ENCODE data around the gene SUPT6H. TPM values are rescaled to one million over a fixed set of nuclear protein-coding genes. Genes with fewer than 3 reads are reported as not detected.

The SUPT6H gene
- total and polyA plus RNA-seq, 5 donors, result 32.7 to 49.0 (median 45.9) TPM

DNA sequence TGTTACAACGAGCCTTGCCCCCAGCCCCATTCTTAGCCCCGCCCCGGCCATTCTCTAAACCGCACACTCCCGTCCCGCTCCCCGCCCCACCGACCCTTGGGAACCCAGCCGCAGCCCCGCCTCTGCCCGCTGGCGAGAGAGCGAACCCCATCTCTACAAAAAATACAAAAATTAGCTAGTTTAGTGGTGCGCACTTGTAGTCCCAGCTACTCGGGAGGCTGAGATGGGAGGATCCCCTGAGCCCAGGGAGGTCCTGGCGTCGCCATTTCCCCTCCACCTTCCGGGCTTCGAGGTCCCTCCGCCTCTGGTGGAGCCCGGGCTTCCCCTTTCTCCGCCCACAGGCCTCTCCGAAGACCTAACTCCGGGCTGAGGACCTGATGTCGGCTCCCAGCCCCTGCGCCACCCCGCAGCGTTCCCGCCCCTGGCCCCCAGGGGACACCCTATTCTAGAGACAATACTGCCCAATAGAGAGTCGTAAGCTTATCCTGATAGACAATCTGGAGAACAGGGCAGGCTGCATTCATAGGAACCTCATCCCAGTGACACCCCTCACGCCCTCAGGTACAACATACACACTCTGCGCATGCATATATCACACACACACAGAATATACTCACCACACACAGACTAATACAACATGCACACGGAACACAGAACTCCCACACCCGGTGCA is 50.2 kb downstream of the SUPT6H start:
- intact Hi-C loops (cut with DNase I), result no loop called here
- H3K27me3 ChIP-seq (ENCODE audit: control insufficient read depth, insufficient read depth), result no peaks in the 10 kb centered on the region
- DNase-seq (peak; percentile 63 to 85 (median 85)), ATAC-seq (peak; percentile 4 to 23)
- peak overlapping the region; percentile 57 for H3K27ac ChIP-seq (ENCODE audit: low read length)
- H3K4me1 ChIP-seq (ENCODE audit: control insufficient read depth, insufficient read depth, low read length), result peaks cover 8% of the 10 kb centered on the region
- H3K4me3 ChIP-seq (ENCODE audit: low read length), result peak overlapping the region; percentile 37
- H3K9me3 ChIP-seq (ENCODE audit: control insufficient read depth, low read length), result no peaks in the 10 kb centered on the region
- 26% methylated on average over 34 of the region's 34 CpGs for WGBS

GRCh38 chr17:28712705-28713415 is 50.9 kb downstream of the SUPT6H start:
- DNase-seq, result peak in 1 of 3 donors; percentile 38
- Histone ChIP-seq H3K27ac (ENCODE audit: low read length) (no peak overlapping the region), H3K9me3 (ENCODE audit: control insufficient read depth, low read length) (no peaks in the 10 kb centered on the region), H3K27me3 (ENCODE audit: control insufficient read depth, insufficient read depth) (no peaks in the 10 kb centered on the region), H3K4me1 (ENCODE audit: control insufficient read depth, insufficient read depth, low read length) (peaks cover 8% of the 10 kb centered on the region), H3K4me3 (ENCODE audit: low read length) (no peak overlapping the region)
- ATAC-seq, result no peak
- WGBS, result 71% methylated on average over 7 of the region's 7 CpGs
- intact Hi-C loops (cut with DNase I), result no loop called here

GRCh38 chr17:28714281-28714680 is 52.3 kb downstream of the SUPT6H start:
- WGBS, result 88% methylated on average over 3 of the region's 3 CpGs
- H3K9me3 ChIP-seq (ENCODE audit: control insufficient read depth, low read length), result no peaks in the 10 kb centered on the region
- H3K27ac ChIP-seq (ENCODE audit: low read length), result no peak overlapping the region
- H3K27me3 ChIP-seq (ENCODE audit: control insufficient read depth, insufficient read depth), result no peaks in the 10 kb centered on the region
- intact Hi-C loops (cut with DNase I), result no loop called here
- ATAC-seq (no peak), DNase-seq (peak in 2 of 3 donors; percentile 21 to 61)
- H3K4me1 ChIP-seq (ENCODE audit: control insufficient read depth, insufficient read depth, low read length), result peaks cover 8% of the 10 kb centered on the region
- H3K4me3 ChIP-seq (ENCODE audit: low read length), result no peak overlapping the region

DNA sequence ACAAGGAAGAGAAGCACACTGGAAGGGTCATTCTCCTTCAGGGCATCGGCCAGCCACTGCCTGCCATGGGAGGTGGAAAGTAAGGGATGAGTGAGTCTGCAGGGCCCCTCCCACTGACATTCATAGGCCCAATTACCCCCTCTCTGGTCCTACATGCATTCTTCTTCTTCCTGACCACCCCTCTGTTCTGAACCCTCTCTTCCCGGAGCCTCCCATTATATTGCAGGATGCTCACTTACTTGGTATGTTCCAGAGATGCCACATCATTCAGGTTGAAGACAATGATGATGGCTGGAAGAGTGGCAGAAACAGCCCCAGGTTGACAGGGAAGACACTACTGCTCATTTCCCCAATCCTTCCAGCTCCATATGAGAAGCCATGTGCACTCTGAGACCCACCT is 53.2 kb downstream of the SUPT6H start:
- 90% methylated on average over 2 of the region's 2 CpGs for WGBS
- no peak overlapping the region for H3K27ac ChIP-seq (ENCODE audit: low read length)
- H3K4me1 ChIP-seq (ENCODE audit: control insufficient read depth, insufficient read depth, low read length), result peaks cover 5% of the 10 kb centered on the region
- ATAC-seq, result no peak
- no peaks in the 10 kb centered on the region for H3K9me3 ChIP-seq (ENCODE audit: control insufficient read depth, low read length)
- intact Hi-C loops (cut with DNase I), result no loop called here
- no peak overlapping the region for H3K4me3 ChIP-seq (ENCODE audit: low read length)
- no peaks in the 10 kb centered on the region for H3K27me3 ChIP-seq (ENCODE audit: control insufficient read depth, insufficient read depth)
- DNase-seq, result no peak

DNA sequence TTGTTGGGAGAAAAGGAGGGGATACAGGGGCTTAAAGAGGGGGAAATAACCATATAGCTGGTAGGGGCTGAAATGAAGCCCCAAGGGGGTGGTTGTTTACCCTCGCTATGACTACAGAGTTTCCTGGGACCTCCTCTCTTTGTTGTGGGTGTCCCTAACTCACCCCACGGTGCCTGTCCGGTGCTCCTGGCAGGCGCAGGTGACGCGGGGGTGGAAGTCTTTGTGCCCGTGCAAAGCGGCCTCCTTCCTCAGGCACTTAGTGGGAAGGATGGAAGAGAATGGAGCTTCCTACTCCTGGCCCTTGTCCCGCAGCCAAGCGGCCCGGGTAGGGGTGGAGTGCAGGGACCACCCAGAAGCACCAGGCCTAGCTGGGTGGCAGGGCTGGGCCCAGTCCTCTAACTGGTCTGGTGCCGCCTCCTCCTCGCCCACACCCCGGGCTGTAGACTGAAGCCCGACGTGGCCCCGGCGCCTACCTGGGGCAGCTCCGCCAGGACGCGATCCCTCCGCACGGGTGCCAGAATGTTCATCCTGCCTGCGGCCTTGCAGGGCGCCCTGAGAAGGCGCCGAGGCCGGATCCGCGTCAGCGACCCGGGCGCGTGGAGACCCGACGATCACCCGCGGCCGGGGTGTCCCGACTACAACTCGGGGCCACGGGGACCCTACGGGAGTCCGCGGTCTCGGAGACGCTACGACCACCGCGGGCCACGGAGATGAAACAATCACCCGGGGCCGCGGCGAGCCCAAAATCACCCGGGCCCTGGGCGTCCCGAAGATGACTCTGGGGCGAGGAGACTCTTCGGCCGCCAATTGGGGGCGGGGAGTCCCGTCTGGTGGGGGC is 55.0 kb downstream of the SUPT6H start:
- DNase-seq (peak; percentile 52 to 80 (median 78)), ATAC-seq (peak; percentile 0 to 2)
- Histone ChIP-seq H3K4me3 (ENCODE audit: low read length) (peak overlapping the region; percentile 61), H3K27me3 (ENCODE audit: control insufficient read depth, insufficient read depth) (no peaks in the 10 kb centered on the region), H3K27ac (ENCODE audit: low read length) (peak overlapping the region; percentile 88), H3K9me3 (ENCODE audit: control insufficient read depth, low read length) (no peaks in the 10 kb centered on the region), H3K4me1 (ENCODE audit: control insufficient read depth, insufficient read depth, low read length) (peaks cover 7% of the 10 kb centered on the region)
- 6% methylated on average over 63 of the region's 63 CpGs for WGBS
- intact Hi-C loops (cut with DNase I), result no loop called here

DNA sequence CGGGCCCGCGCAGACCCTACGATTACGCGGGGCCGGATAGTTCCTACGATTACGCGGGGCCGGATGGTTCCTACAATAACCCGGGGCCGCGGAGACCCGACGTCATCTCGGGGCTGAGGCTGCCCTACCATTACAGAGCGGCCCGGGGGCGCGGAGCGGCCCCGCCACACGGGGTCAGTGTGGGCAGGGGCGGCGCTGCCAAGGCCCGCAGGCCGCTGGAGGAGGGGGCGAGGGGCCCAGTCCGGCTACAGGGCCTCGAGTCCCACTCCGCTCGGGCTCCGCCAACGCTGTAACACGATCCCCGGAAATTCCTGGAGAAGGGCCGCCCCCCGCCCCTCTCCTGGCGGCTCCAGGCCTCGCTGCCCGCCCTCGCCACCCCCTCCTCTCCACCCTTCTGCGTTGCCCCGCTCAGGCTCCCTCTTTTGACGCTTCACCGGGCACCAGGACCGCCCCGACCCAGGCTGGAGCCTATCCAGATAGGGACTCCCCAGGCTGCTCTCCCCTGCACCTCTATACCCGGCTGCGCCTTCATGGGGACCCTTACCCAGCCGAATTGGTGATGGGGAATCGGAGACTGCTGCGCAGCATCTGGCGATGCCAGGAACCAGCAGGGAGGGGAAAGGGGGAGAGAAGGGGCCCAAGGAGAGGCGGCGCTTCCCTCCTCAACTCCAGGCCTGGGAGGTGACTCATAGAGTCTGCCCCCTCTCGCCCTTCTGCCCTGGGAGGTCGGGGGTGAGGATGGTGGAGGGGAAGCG is 55.8 kb downstream of the SUPT6H start, which contains the start of gene RAB34:
Gene RAB34, minus strand, starts transcription at position 291 of the 755 bp plus-strand sequence. CDS start 602 bp downstream, outside the sequence.
- peak; percentile 47 to 49 for ATAC-seq
- peak within 1 kb of the TSS; percentile 61 for H3K4me3 ChIP-seq (ENCODE audit: low read length)
- WGBS, result 4% methylated on average over 60 of the region's 60 CpGs
- no peaks in the 10 kb centered on the region for H3K27me3 ChIP-seq (ENCODE audit: control insufficient read depth, insufficient read depth)
- H3K9me3 ChIP-seq (ENCODE audit: control insufficient read depth, low read length), result no peaks in the 10 kb centered on the region
- H3K4me1 ChIP-seq (ENCODE audit: control insufficient read depth, insufficient read depth, low read length), result peaks cover 2% of the 10 kb centered on the region
- intact Hi-C loops (cut with DNase I), result no loop called here
- peak within 1 kb of the TSS; percentile 88 for H3K27ac ChIP-seq (ENCODE audit: low read length)
- DNase-seq, result peak; percentile 77 to 94 (median 92)

DNA sequence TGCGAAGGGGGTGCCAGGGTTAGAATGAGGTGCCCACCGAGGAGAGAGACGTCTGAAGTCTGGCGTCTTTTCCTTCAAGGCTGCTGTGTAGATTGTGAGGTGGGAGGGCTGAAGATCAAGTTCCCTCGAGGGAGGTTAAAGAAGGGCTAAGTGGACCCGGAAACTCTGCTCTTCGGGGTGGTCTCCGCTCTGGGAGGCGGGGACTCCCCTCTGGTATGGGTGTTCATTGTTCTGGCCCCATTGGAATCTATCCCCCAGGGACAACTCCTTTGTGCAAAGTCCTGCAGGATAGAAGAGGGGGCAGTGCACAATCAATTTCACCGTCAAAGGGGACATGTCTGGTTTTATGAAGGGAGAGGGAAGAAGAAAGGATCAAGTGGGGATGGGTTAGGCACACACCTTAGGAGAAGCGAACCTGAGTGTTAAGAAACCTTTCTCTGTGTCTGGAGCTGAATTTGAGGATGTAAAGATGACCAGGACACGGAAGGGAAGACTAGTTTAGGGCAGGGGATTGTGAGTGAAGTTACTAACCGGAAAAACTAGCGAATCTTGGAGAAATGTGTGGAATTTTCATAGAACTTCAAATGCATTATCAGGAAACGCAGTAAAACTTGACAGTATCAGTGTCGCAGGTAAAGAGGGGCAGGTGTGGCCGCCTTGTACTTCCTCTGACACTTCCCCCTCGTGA is 56.5 kb downstream of the SUPT6H start:
- Histone ChIP-seq H3K27me3 (ENCODE audit: control insufficient read depth, insufficient read depth) (no peaks in the 10 kb centered on the region), H3K27ac (ENCODE audit: low read length) (peak overlapping the region; percentile 88), H3K4me1 (ENCODE audit: control insufficient read depth, insufficient read depth, low read length) (peaks cover 2% of the 10 kb centered on the region), H3K9me3 (ENCODE audit: control insufficient read depth, low read length) (no peaks in the 10 kb centered on the region), H3K4me3 (ENCODE audit: low read length) (no peak overlapping the region)
- intact Hi-C loops (cut with DNase I), result no loop called here
- WGBS, result 40% methylated on average over 18 of the region's 18 CpGs
- ATAC-seq, result no peak
- DNase-seq, result no peak

DNA sequence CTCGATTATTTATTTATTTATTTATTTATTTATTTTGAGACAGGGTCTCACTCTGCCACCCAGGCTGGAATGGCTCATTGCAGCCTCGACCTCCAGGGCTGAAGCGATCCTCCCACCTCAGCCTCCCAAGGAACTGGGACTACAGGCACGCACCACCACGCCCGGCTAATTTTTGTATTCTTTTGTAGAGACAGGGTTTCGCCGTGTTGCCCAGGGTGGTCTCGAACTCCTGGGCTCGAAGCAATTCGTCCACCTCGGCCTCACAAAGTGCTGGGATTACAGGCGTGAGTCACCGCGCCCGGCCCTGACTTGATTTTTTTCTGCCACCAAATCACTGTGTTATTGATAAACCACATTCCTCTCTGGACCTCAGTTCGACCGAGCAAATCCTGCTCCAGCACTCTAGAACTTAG is 57.0 kb downstream of the SUPT6H start:
- peaks cover 2% of the 10 kb centered on the region for H3K4me1 ChIP-seq (ENCODE audit: control insufficient read depth, insufficient read depth, low read length)
- DNase-seq (no peak), ATAC-seq (no peak)
- peak overlapping the region; percentile 75 for H3K4me3 ChIP-seq (ENCODE audit: low read length)
- intact Hi-C loops (cut with DNase I), result no loop called here
- WGBS, result 31% methylated on average over 18 of the region's 18 CpGs
- no peaks in the 10 kb centered on the region for H3K27me3 ChIP-seq (ENCODE audit: control insufficient read depth, insufficient read depth)
- H3K27ac ChIP-seq (ENCODE audit: low read length), result peak overlapping the region; percentile 56
- no peaks in the 10 kb centered on the region for H3K9me3 ChIP-seq (ENCODE audit: control insufficient read depth, low read length)

DNA sequence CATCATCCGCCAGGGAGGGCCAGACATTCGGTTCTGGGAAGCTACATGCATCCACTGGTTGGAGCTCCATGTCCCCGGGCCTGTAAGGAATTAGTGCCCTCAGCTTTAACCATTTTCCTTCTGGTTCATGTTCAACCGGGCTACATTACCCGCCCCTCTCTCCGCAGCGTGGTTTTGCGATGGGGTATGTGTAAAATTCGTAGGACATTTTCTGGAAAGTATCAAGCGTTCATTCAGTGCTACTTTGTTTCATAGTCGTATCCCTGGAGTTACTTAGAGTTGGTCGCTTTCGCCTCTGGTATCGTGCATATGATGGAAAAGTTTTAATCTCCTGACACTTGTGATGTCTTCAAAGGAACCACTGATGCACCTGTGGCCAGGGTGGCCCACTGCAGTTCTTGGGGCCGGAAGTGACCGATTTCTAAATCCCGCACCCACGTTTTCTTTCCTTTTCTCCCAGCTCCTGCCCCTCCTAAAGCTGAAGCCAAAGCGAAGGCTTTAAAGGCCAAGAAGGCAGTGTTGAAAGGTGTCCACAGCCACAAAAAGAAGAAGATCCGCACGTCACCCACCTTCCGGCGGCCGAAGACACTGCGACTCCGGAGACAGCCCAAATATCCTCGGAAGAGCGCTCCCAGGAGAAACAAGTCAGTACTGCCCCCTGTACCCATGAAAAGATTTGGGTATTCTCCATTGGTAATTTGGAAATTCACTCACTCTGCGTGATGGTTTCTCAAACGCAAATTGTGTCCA is 58.4 kb downstream of the SUPT6H start:
- intact Hi-C loops (cut with DNase I), result loop anchor here in 1 of 4 donors (10.0 kb wide), 2 partner anchors 194 to 394 kb away; no protein-coding TSS in a partner anchor
- Histone ChIP-seq H3K9me3 (ENCODE audit: control insufficient read depth, low read length) (no peaks in the 10 kb centered on the region), H3K27me3 (ENCODE audit: control insufficient read depth, insufficient read depth) (no peaks in the 10 kb centered on the region), H3K4me3 (ENCODE audit: low read length) (peak overlapping the region; percentile 75), H3K27ac (ENCODE audit: low read length) (peak overlapping the region; percentile 62), H3K4me1 (ENCODE audit: control insufficient read depth, insufficient read depth, low read length) (peaks cover 3% of the 10 kb centered on the region)
- DNase-seq (peak in 1 of 3 donors; percentile 40), ATAC-seq (no peak)
- 3% methylated on average over 28 of the region's 30 CpGs for whole genome bisulfite sequencing

All from right cardiac atrium (tissue), 5 donors.